MM.1S (cell line): ENCODE results near the gene HPX.

Source experiments
- CTCF ChIP-seq: fragments of 300-600 bp; sonication (generic); IDR thresholded peaks from 2 replicates; pipeline ENCODE4 v1.5.1; 2016; ENCODE audit warnings: antibody characterized with exemption, low read length, mixed read lengths
- EZH2phosphoT487 ChIP-seq: fragments of 300-600 bp; sonication (generic); IDR thresholded peaks from 2 replicates; pipeline ENCODE4 v1.6.1; 2018; ENCODE audit warnings: antibody characterized with exemption, low read length

GRCh38 chr11:6485661-6486060, 44.9 kb upstream of the HPX start:
- TF ChIP-seq CTCF: no peak
- no peak for TF ChIP-seq EZH2phosphoT487
